H1 (cell line): ENCODE measurements around the gene OXSR1. TPM values are rescaled to one million over a fixed set of nuclear protein-coding genes. Genes with fewer than 3 reads are reported as not detected.

Experiments used
- CTCF ChIA-PET: fragments of 300-600 bp; sonication (Branson Sonifier 250); formaldehyde crosslinking; loops from one replicate; lab custom pipeline; 2021; ENCODE audit not compliant: partially characterized antibody; lab: Charles Lee
- POLR2A ChIA-PET: fragments of 300-600 bp; sonication (Branson Sonifier 250); formaldehyde crosslinking; loops from one replicate; lab custom pipeline; 2021; ENCODE audit warnings: inconsistent platforms; ENCODE audit not compliant: partially characterized antibody; lab: Charles Lee
- DNase-seq, 2 experiments: peaks; one replicate each; pipeline versions ENCODE4 v3.0.0 to v3.0.0-alpha.2; 2010 to 2022; ENCODE audit warnings: low spot score in 2 of 2, low read depth in 1 of 2, mixed read lengths in 1 of 2
- FAIRE-seq: peaks from 2 replicates; lab custom pipeline; 2011; peaks lifted over from hg19 to GRCh38; lab: Jason Lieb, UNC
- H2AFZ ChIP-seq: 2 replicates; pipeline ENCODE4 v1.8.1; 2012; ENCODE audit warnings: low read length, inconsistent platforms
- H2AK5ac ChIP-seq: 2 replicates; pipeline ENCODE4 v1.6.1; 2013; ENCODE audit warnings: low read depth, low read length
- H2BK120ac ChIP-seq: replicated peaks from 2 replicates; pipeline ENCODE3; 2013; ENCODE audit warnings: low read depth, low read length, inconsistent platforms
- H2BK12ac ChIP-seq: 2 replicates; pipeline ENCODE4 v1.6.1; 2013; ENCODE audit warnings: low read depth, low read length
- H2BK15ac ChIP-seq: 2 replicates; pipeline ENCODE4 v1.6.1; 2013; ENCODE audit warnings: low read length
- H2BK20ac ChIP-seq: 2 replicates; pipeline ENCODE4 v1.6.1; 2013; ENCODE audit warnings: low read length
- H2BK5ac ChIP-seq: 2 replicates; pipeline ENCODE4 v1.6.1; 2013; ENCODE audit warnings: low read depth, low read length
- H3K14ac ChIP-seq: 2 replicates; pipeline ENCODE4 v1.6.1; 2013; ENCODE audit warnings: inconsistent platforms; ENCODE audit not compliant: insufficient read length
- H3K18ac ChIP-seq: 2 replicates; pipeline ENCODE4 v1.6.1; 2013; ENCODE audit warnings: low read length; ENCODE audit errors: extremely low read depth
- H3K23ac ChIP-seq: 2 replicates; pipeline ENCODE4 v1.6.1; 2013; ENCODE audit warnings: inconsistent platforms; ENCODE audit not compliant: insufficient read length
- H3K23me2 ChIP-seq: 2 replicates; pipeline ENCODE4 v1.6.1; 2013; ENCODE audit warnings: low read depth, low read length
- H3K27ac ChIP-seq: 2 replicates; pipeline ENCODE4 v1.6.1; 2011; ENCODE audit warnings: low read depth, low read length, inconsistent platforms
- H3K27me3 ChIP-seq, 4 experiments: replicated peaks in 1 of 4; 1 replicate in 1 of 4; 2 replicates in 3 of 4; pipeline versions ENCODE4 v1.6.1 to v1.8.1; 2011 to 2013; ENCODE audit warnings: low read length in 3 of 4, mild to moderate bottlenecking in 3 of 4, inconsistent platforms in 2 of 4, mixed read lengths in 2 of 4, moderate library complexity in 1 of 4; ENCODE audit not compliant: control insufficient read depth in 3 of 4, insufficient read depth in 3 of 4; ENCODE audit errors: extremely low read depth in 1 of 4
- H3K36me3 ChIP-seq, 4 experiments: 2 replicates each; pipeline versions ENCODE4 v1.6.1 to v1.8.1; 2011 to 2013; ENCODE audit warnings: mild to moderate bottlenecking in 4 of 4, low read length in 3 of 4, moderate library complexity in 2 of 4, control low read depth in 1 of 4, inconsistent platforms in 1 of 4; ENCODE audit not compliant: insufficient read depth in 4 of 4, control insufficient read depth in 2 of 4
- H3K4ac ChIP-seq: replicated peaks from 2 replicates; pipeline ENCODE3; 2013; ENCODE audit warnings: low read length, low read depth, mixed read lengths, inconsistent platforms; ENCODE audit not compliant: insufficient read length
- H3K4me1 ChIP-seq, 4 experiments: replicated peaks in 1 of 4; 1 replicate in 1 of 4; 2 replicates in 3 of 4; pipeline versions ENCODE4 v1.6.1 to v1.8.1; 2011 to 2013; ENCODE audit warnings: low read length in 3 of 4, inconsistent platforms in 2 of 4, mixed read lengths in 1 of 4; ENCODE audit not compliant: insufficient read depth in 4 of 4, control insufficient read depth in 3 of 4
- H3K4me2 ChIP-seq, 2 experiments: 2 replicates each; pipeline versions ENCODE4 v1.6.1 to v1.8.1; 2011 to 2013; ENCODE audit warnings: low read depth in 2 of 2, low read length in 2 of 2, control low read depth in 1 of 2, inconsistent platforms in 1 of 2, mild to moderate bottlenecking in 1 of 2; ENCODE audit not compliant: insufficient read depth in 1 of 2
- H3K4me3 ChIP-seq, 4 experiments: fragments of 200-600, 300-600 bp in 1 of 4; sonication (generic), shearing (Covaris generic), sonication (Bioruptor Twin) in 1 of 4; 2 replicates each; pipeline versions ENCODE4 v1.5.1 to v1.8.1; 2011 to 2016; ENCODE audit warnings: low read length in 4 of 4, low read depth in 3 of 4, control low read depth in 2 of 4, inconsistent platforms in 2 of 4, mild to moderate bottlenecking in 2 of 4, mixed read lengths in 1 of 4, moderate library complexity in 1 of 4; ENCODE audit not compliant: insufficient read depth in 2 of 4; ENCODE audit errors: extremely low read depth in 1 of 4
- H3K56ac ChIP-seq: replicated peaks from 2 replicates; pipeline ENCODE3; 2013; ENCODE audit warnings: low read depth, mild to moderate bottlenecking, mixed read lengths, low read length, inconsistent platforms; ENCODE audit not compliant: insufficient read length
- H3K79me1 ChIP-seq: 2 replicates; pipeline ENCODE4 v1.6.1; 2013; ENCODE audit warnings: low read depth, low read length, control low read depth
- H3K79me2 ChIP-seq, 2 experiments: 2 replicates each; pipeline versions ENCODE4 v1.6.1 to v1.8.1; 2012 to 2013; ENCODE audit warnings: low read length in 2 of 2, mild to moderate bottlenecking in 2 of 2, inconsistent platforms in 1 of 2; ENCODE audit not compliant: insufficient read depth in 2 of 2, control insufficient read depth in 1 of 2
- H3K9ac ChIP-seq, 4 experiments: replicated peaks in 1 of 4; 1 replicate in 1 of 4; 2 replicates in 3 of 4; pipeline versions ENCODE4 v1.6.1 to v1.8.1; 2011 to 2013; ENCODE audit warnings: low read depth in 3 of 4, low read length in 3 of 4, control low read depth in 2 of 4, mild to moderate bottlenecking in 2 of 4, moderate library complexity in 2 of 4, inconsistent platforms in 1 of 4; ENCODE audit errors: extremely low read depth in 1 of 4
- H3K9me3 ChIP-seq, 2 experiments: 2 replicates each; pipeline versions ENCODE4 v1.6.1 to v1.8.1; 2012 to 2013; ENCODE audit warnings: mild to moderate bottlenecking in 2 of 2, moderate library complexity in 2 of 2, control low read depth in 1 of 2, inconsistent platforms in 1 of 2, low read depth in 1 of 2, low read length in 1 of 2, mixed read lengths in 1 of 2; ENCODE audit not compliant: insufficient read depth in 2 of 2
- H4K20me1 ChIP-seq, 2 experiments: replicated peaks in 1 of 2; 2 replicates each; pipeline versions ENCODE3 to v1.8.1; 2011 to 2013; ENCODE audit warnings: inconsistent platforms in 2 of 2, low read length in 2 of 2, mild to moderate bottlenecking in 1 of 2; ENCODE audit not compliant: insufficient read depth in 2 of 2, control insufficient read depth in 1 of 2
- H4K5ac ChIP-seq: 2 replicates; pipeline ENCODE4 v1.6.1; 2013; ENCODE audit warnings: low read length, low read depth, mixed read lengths, inconsistent platforms; ENCODE audit not compliant: insufficient read length
- H4K8ac ChIP-seq: 2 replicates; pipeline ENCODE4 v1.8.0; 2013; ENCODE audit warnings: mild to moderate bottlenecking, moderate library complexity, low read length, inconsistent platforms; ENCODE audit not compliant: insufficient read depth; ENCODE audit errors: extremely low read depth
- H4K91ac ChIP-seq: replicated peaks from 2 replicates; pipeline ENCODE3; 2013; ENCODE audit warnings: low read length, mixed read lengths, inconsistent platforms; ENCODE audit not compliant: insufficient read length
- BCL11A ChIP-seq, 2 experiments: IDR thresholded peaks; one replicate each; pipeline ENCODE4 v1.6.1; 2011; ENCODE audit warnings: low read depth in 2 of 2, low read length in 2 of 2, mild to moderate bottlenecking in 2 of 2
- EGR1 ChIP-seq: IDR thresholded peaks from 2 replicates; pipeline ENCODE4 v1.6.1; 2011; ENCODE audit warnings: low read depth, low read length, borderline replicate concordance
- FOSL1 ChIP-seq: IDR thresholded peaks from 2 replicates; pipeline ENCODE4 v1.6.1; 2011; ENCODE audit warnings: mild to moderate bottlenecking, low read depth, low read length, moderate library complexity; ENCODE audit not compliant: insufficient read depth
- NRF1 ChIP-seq: IDR thresholded peaks from 2 replicates; pipeline ENCODE4 v1.6.1; 2011; ENCODE audit warnings: mild to moderate bottlenecking, low read depth, low read length, improper control_type of control experiment
- SIX5 ChIP-seq: IDR thresholded peaks from 2 replicates; pipeline ENCODE4 v1.6.1; 2011; ENCODE audit warnings: mild to moderate bottlenecking, low read depth, low read length
- SRF ChIP-seq: IDR thresholded peaks from 2 replicates; pipeline ENCODE4 v1.6.1; 2011; ENCODE audit warnings: mild to moderate bottlenecking, low read depth, low read length, moderate library complexity
- TCF12 ChIP-seq: IDR thresholded peaks from 2 replicates; pipeline ENCODE4 v1.6.1; 2011; ENCODE audit warnings: low read depth, mild to moderate bottlenecking, low read length
- TEAD4 ChIP-seq: IDR thresholded peaks from 2 replicates; pipeline ENCODE4 v1.6.1; 2012; ENCODE audit warnings: low read depth, low read length, inconsistent platforms, mixed read lengths
- YY1 ChIP-seq: IDR thresholded peaks from 2 replicates; pipeline ENCODE4 v1.6.1; 2011; ENCODE audit warnings: low read depth, mild to moderate bottlenecking, low read length
- ZNF274 ChIP-seq: IDR thresholded peaks from 2 replicates; pipeline ENCODE4 v1.7.0; 2012; ENCODE audit warnings: low read length, borderline replicate concordance; ENCODE audit errors: extremely low read depth
- WGBS, 2 experiments: shearing (Covaris generic) in 1 of 2; methylation state at CpG; one replicate each; pipeline versions ENCODE4 v1.1.6 to v1.1.7; 2013 to 2015; ENCODE audit warnings: low lambda C conversion rate in 2 of 2, mixed read lengths in 2 of 2, inconsistent platforms in 1 of 2, low coverage in 1 of 2, missing lambda C conversion rate in 1 of 2; ENCODE audit not compliant: insufficient replicate concordance in 2 of 2, insufficient coverage in 1 of 2, insufficient read length in 1 of 2; ENCODE audit errors: extremely low coverage in 1 of 2, missing lambda C conversion rate in 1 of 2; 5-methylcytosine and 5-hydroxymethylcytosine counted together
- polyA plus RNA-seq, 7 experiments: library from polyadenylated mRNA; depleted of rRNA in 3 of 7; stranded (reverse) in 5 of 7; unstranded in 2 of 7; fragments of >200 nt in 5 of 7; fragments of 200-250 nt in 2 of 7; gene quantifications; 1 replicate in 5 of 7; 2 replicates in 1 of 7; 4 replicates in 1 of 7; pipeline versions ENCODE4 v1.2.1 to v1.2.3, GENCODE V29; 2011 to 2013; ENCODE audit warnings: missing spikeins in 2 of 7, mixed read lengths in 2 of 7
- total RNA-seq: library from RNA; stranded (reverse); fragmentation: NEBNext Ultra II Directional; extraction: Animal tissue kit (Norgen Biotek cat#: 25700); gene quantifications from 2 replicates; pipeline ENCODE4 v1.2.1, GENCODE V29; 2021
- TF ChIP-seq, protein P1 (sequence below): IDR thresholded peaks from 2 replicates; pipeline ENCODE4 v1.6.1; 2011; ENCODE audit warnings: low read depth, mild to moderate bottlenecking, low read length; ENCODE audit not compliant: insufficient read depth
- TF ChIP-seq, protein P2 (sequence below), 3 experiments: IDR thresholded peaks; 1 replicate in 2 of 3; 2 replicates in 1 of 3; pipeline versions ENCODE4 v1.5.1 to v1.6.1; 2011; ENCODE audit warnings: low read length in 3 of 3, mild to moderate bottlenecking in 3 of 3, inconsistent platforms in 2 of 3, low read depth in 1 of 3, moderate library complexity in 1 of 3; ENCODE audit not compliant: insufficient read depth in 1 of 3; ENCODE audit errors: control extremely low read depth in 1 of 3

The OXSR1 gene
- total and polyA plus RNA-seq, 2 of the 8 experiments (the other 6 are each of a cell fraction or from before 2014, with no cell fraction given): 25.1 to 47.0 TPM

DNA sequence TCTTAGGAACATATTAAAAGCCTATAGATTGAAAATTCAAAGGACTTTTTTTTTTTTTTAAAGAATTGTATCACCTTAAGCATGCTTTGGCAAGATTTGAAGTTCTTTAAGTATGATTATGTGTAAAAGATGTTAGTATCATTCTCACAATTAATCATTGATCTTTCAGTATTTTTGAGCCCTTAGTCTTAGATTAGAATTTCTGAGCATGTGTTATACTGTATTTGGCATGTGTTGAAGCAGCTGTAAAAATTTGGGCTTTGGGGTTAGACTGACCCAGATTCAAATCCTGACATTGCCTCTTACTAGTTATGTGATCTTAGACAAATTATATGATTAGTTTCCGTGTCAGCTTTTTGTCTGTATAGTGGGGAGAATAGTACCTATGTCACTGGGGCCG is 6.3 kb downstream of the OXSR1 start:
- peaks cover 11 to 17% of the 10 kb centered on the region in 2 experiments for H4K20me1 ChIP-seq
- no peak for TF ChIP-seq EGR1
- no peak for TF ChIP-seq SIX5
- TF ChIP-seq BCL11A (IDR thresholded peaks at IDR 0.05; ENCODE audit: low read depth in 2 of 2, low read length in 2 of 2): no peak
- TF ChIP-seq ZNF274: no peak
- TF ChIP-seq, protein P1, sequence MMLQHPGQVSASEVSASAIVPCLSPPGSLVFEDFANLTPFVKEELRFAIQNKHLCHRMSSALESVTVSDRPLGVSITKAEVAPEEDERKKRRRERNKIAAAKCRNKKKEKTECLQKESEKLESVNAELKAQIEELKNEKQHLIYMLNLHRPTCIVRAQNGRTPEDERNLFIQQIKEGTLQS: no peak
- no peak for TF ChIP-seq TCF12
- no peak for TF ChIP-seq YY1
- TF ChIP-seq FOSL1: no peak
- no peak for TF ChIP-seq TEAD4
- no peak for TF ChIP-seq NRF1
- no peak for TF ChIP-seq SRF
- TF ChIP-seq, protein P2, sequence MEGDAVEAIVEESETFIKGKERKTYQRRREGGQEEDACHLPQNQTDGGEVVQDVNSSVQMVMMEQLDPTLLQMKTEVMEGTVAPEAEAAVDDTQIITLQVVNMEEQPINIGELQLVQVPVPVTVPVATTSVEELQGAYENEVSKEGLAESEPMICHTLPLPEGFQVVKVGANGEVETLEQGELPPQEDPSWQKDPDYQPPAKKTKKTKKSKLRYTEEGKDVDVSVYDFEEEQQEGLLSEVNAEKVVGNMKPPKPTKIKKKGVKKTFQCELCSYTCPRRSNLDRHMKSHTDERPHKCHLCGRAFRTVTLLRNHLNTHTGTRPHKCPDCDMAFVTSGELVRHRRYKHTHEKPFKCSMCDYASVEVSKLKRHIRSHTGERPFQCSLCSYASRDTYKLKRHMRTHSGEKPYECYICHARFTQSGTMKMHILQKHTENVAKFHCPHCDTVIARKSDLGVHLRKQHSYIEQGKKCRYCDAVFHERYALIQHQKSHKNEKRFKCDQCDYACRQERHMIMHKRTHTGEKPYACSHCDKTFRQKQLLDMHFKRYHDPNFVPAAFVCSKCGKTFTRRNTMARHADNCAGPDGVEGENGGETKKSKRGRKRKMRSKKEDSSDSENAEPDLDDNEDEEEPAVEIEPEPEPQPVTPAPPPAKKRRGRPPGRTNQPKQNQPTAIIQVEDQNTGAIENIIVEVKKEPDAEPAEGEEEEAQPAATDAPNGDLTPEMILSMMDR (IDR thresholded peaks at IDR 0.05; ENCODE audit: control extremely low read depth in 1 of 3, insufficient read depth in 1 of 3, low read depth in 1 of 3, low read length in 3 of 3): no peak

More for the DNA sequence above, 6.3 kb downstream of the OXSR1 start:
- H3K18ac ChIP-seq: no peak overlapping the region
- 88% methylated on average over 2 of the region's 2 CpGs; no CpG with 5 or more reads in 1 of the 2 experiments for WGBS, 2 experiments
- H2BK120ac ChIP-seq: no peak overlapping the region
- H3K79me1 ChIP-seq: no peaks in the 10 kb centered on the region; the same call in 1 of the 2 replicates
- no peaks in the 10 kb centered on the region; the same call in 1 of the 2 replicates for H3K23me2 ChIP-seq
- no peak overlapping the region for H3K4me2 ChIP-seq
- H3K9me3 ChIP-seq: no peaks in the 10 kb centered on the region
- FAIRE-seq (no peak), DNase-seq (no peak)
- no peak overlapping the region for H2BK12ac ChIP-seq
- H4K8ac ChIP-seq: no peak overlapping the region
- H3K4ac ChIP-seq: no peak overlapping the region
- no peak overlapping the region for H4K5ac ChIP-seq
- no peak overlapping the region for H2BK15ac ChIP-seq
- H4K91ac ChIP-seq: no peak overlapping the region
- H3K27me3 ChIP-seq: no peaks in the 10 kb centered on the region
- H2BK20ac ChIP-seq: no peak overlapping the region
- H3K4me1 ChIP-seq: peaks cover 0 to 9% (median 5%) of the 10 kb centered on the region in 4 experiments; a peak in 4 of 7 replicates
- no peak overlapping the region for H2AK5ac ChIP-seq
- ChIA-PET POLR2A (no interaction called here), CTCF (interaction anchor here (0.6 to 2.0 kb wide), 4 partner anchors 8 to 828 kb away, joined by 3 to 5 read pairs (median 4); no protein-coding TSS in a partner anchor)
- H3K27ac ChIP-seq: no peak overlapping the region
- H3K9ac ChIP-seq: no peak overlapping the region
- H2BK5ac ChIP-seq: no peak overlapping the region
- H3K79me2 ChIP-seq: peaks cover 18 to 97% of the 10 kb centered on the region in 2 experiments
- no peak overlapping the region for H3K14ac ChIP-seq
- H3K36me3 ChIP-seq: no peaks in the 10 kb centered on the region
- H3K23ac ChIP-seq: no peak overlapping the region
- no peak overlapping the region for H3K56ac ChIP-seq
- H2AFZ ChIP-seq: no peak overlapping the region
- no peak overlapping the region for H3K4me3 ChIP-seq
